HG03039 (cell line): Measurements from ENCODE around the gene RAPSN.
A peak's percentile ranks its signal among the peaks of the same experiment; 100 is the strongest.

Source experiments
- ATAC-seq: cut with Tn5 transposase; IDR thresholded peaks from one replicate; pipeline ENCODE4 v1.9.1; 2021; ENCODE audit warnings: mild to moderate bottlenecking, moderate library complexity; ENCODE audit not compliant: unreplicated experiment

Gene RAPSN

GRCh38 chr11:47409440-47410369, 39.2 kb downstream of the RAPSN start:
- ATAC-seq, result no peak

- no peak for ATAC-seq
Observed at GRCh38 chr11:47408598-47409439, 40.1 kb downstream of the RAPSN start.

GRCh38 chr11:47407746-47408590, 41.0 kb downstream of the RAPSN start, which contains the start of gene SLC39A13:
Gene SLC39A13, plus strand, starts transcription at chr11:47408590. Its CDS starts 1,505 bp downstream, at chr11:47410095.
- ATAC-seq, result peak; percentile 79

GRCh38 chr11:47406896-47407745, 41.8 kb downstream of the RAPSN start:
- ATAC-seq, result no peak

- no peak for ATAC-seq
Observed at GRCh38 chr11:47403571-47403970, 45.4 kb downstream of the RAPSN start.

DNA sequence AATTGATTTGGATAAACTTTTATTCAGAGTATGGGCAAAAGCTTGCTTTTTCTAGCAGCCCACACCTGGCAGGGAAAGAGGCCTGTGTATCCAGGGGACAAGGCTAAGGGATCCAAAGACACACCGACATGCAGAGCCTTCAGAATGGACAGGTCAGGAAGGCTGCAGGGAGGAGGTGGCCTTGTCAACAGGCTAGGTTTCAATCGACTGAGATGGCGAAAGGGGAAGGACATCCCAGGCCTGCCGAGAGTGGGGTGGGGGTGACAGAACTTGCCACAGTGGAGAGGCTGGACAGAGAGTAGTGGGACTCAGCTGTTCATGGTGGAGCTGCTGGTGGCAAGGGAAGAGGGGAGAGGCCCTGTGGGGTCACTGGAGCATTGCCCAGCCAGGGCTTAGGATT, 45.8 kb downstream of the RAPSN start:
- ATAC-seq, result no peak

DNA sequence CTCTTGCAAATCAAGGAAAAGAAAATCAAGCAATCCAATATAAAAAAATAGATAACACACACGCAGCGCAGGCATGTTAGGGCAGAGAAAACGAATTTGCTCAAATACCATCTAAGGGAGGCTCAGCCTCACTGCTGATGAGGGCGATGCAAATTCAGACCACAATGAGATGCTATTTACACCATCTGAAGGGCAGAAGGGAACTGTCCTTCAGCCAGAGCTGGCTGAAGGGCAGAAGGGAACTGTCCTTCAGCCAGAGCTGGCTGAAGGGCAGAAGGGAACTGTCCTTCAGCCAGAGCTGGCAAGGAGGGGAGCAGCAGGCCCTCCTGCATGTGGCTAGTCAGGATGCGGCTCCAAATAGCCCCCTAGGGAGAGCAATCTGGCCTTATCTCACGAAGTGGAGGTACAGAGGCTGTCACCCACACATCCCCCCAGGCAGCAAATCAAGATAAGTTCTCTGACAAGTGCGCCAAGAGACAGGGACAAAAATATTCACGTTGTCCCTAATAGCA, 48.1 kb downstream of the RAPSN start:
- ATAC-seq, result peak; percentile 46

GRCh38 chr11:47399860-47400767, 48.8 kb downstream of the RAPSN start:
- peak; percentile 42 for ATAC-seq

DNA sequence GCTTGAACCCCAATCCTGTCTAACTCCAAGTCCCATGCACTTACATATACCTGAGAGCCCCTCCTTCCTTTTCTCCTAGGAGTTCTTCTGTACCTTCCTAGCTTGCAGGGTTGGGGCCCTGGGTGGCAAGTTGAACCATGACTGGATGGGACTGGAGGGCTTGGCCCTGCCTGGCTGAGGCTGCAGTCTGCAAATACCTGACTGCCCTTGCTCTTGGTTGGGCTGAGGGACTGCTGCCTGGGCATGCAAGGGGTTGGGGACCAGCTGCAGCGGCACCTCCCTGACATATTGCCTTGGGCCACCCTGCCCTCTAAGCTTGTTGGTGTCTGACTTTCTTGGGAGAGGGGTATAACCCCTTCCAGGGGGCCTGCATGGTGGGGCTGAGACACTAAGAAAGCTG, 50.4 kb downstream of the RAPSN start:
- no peak for ATAC-seq

DNA sequence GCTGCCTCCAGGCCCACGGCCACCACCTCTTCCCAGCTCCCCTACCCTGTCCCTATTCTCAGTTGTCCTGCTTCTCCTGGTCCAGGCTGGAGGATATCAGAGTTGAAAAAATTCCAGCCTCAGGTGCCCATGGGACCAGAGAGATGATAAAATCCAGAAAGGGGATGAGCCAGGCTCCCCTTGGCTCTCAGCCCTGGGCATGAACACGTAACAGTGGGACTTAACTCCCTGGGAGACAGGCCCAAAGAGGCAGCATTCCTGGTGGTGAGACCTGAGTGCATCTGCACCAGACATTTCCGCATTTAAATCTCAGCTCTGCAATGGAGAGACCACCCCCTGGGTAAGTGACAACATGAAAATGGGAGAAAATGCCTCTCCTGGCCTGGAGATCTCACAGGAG, 50.9 kb downstream of the RAPSN start:
- no peak for ATAC-seq

DNA sequence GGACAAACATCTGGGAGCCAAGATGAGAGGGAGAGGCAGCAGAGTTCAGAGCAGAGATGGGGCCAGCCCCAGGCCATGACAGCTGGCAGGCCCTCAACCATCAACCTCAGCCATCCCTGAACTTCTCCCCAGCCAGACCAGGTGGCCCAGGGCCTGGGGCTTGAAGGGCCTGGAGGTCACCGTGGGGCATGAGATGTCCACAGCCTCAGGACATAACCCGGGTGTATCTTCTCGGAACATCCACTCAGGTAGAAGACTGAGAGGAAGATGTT, 53.0 kb downstream of the RAPSN start:
- ATAC-seq, result no peak

- no peak for ATAC-seq
Observed at GRCh38 chr11:47395223-47396048, 53.5 kb downstream of the RAPSN start.

DNA sequence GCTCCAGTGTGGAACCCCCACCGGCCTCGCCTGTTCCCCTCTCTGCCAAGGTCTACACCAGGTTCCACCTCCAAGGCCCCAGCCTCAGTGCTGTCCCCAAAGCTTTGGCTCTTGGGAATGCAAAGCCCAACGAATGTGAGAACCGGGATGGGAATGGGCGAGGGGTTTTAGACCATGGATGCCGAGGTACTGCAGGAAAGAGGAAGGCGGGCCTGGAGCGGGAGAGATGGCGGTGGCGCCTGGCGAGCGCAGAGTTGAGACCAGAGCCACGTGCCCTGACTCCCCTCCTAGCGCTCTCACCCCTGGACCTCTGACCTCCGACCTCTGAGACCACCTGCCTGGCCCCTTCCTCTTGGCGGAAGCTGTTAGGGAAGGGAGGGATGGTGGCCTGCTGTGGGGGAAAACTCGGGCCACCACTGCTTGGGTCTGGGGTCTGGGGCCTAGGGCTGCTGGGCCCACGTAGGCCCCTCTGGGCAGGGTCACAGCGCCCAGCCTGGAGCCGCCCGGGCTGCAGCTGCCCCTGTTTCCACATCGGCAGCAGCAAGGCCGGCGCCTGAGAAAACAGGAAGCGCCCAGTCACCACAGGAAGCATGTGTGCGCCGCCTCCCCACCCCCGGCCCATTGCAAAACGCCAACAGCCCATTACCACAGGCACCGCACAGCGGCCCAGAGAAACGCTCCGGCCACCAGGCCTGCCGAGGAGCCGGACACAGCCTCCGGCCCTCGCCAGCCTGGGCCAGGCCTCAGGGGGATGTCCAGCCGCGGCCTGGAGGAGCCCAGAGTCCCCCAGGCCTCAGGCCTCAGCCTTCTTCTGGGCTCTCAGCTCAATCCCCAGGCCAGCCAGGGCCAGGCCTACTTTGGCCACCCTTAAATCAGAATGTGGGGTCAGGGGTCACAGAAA, 54.4 kb downstream of the RAPSN start:
- no peak for ATAC-seq

DNA sequence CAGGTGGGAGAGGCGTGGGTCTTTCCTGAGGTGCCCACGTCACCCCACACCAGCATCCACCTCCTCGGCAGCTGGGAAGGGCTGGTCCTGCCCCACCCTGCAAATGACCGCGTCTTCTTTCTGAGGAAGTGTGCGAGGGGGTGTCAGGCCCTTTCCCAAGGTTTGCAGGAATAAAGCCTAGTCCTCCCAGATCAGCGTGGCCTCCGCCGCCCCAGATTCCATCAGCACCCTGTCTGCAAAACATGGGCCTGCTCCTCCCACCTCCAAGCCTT, 55.0 kb downstream of the RAPSN start:
- ATAC-seq, result no peak

GRCh38 chr11:47393163-47394049, 55.5 kb downstream of the RAPSN start:
- no peak for ATAC-seq

- ATAC-seq, result no peak
Observed at GRCh38 chr11:47392546-47393162, 56.3 kb downstream of the RAPSN start.
